GM18526 (cell line): ENCODE data around the gene SDHD.

ENCODE experiments used
- POLR2A ChIP-seq: IDR thresholded peaks from 3 replicates; pipeline ENCODE4 v1.6.1; 2011; ENCODE audit not compliant: insufficient read length; ENCODE audit errors: extremely low read depth

SDHD gene

GRCh38 chr11:112134473-112134872 is 47.8 kb downstream of the SDHD start:
- TF ChIP-seq POLR2A = no peak

- TF ChIP-seq POLR2A = no peak
These were observed 56.9 kb downstream of the SDHD start for GRCh38 chr11:112143597-112143996.
